Measurements from ENCODE around the gene KRTAP10-8.

DNA sequence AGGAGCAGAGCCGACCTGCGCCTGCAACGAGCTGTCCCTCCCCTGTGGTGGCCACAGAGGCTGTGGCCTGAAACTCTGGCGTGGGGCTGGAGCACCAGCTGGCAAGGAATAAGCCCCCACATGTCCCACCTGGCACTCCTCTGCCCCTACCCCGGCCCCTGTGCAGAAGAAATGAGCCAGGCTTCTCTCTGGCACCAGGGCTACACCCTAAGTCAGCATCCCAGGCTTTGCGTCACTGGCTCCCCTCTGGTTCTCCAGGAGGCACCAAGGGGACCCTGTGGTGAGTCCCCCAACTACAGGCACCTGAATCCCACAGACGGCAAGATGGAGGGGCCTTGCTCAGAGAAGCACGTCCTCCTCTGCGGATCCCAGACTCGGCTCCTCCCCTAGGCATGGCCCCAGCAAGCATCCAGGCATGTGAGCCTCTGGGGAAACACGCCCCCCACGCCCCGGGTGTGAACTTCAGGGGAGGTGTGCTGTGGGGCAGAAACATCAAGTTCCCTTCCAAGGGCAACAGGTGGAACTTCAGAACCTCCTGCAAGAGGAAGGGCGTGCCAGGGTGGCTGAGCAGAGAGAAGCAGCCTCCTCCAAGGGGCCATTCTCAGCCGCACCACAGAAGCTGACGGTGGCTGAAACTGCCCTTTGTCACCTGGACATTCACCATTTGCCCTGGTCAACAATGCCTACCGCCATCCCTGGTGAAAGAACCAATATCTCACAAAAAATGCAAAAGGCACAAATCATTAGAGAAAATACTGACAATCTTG, 8.6 kb upstream of the KRTAP10-8 start:
- TF ChIP-seq TCF7 (CRISPR knock-in tag; IDR thresholded peaks at IDR 0.05; ENCODE audit: low read depth) (no peak), ZNF232 (CRISPR knock-in tag; IDR thresholded peaks at IDR 0.05) (no peak), MYBL2 (CRISPR knock-in tag; IDR thresholded peaks at IDR 0.05) (no peak), GABPB1 (CRISPR knock-in tag; IDR thresholded peaks at IDR 0.05) (no peak), NFATC4 (CRISPR knock-in tag; IDR thresholded peaks at IDR 0.05) (no peak)
- TF ChIP-seq, protein P1, sequence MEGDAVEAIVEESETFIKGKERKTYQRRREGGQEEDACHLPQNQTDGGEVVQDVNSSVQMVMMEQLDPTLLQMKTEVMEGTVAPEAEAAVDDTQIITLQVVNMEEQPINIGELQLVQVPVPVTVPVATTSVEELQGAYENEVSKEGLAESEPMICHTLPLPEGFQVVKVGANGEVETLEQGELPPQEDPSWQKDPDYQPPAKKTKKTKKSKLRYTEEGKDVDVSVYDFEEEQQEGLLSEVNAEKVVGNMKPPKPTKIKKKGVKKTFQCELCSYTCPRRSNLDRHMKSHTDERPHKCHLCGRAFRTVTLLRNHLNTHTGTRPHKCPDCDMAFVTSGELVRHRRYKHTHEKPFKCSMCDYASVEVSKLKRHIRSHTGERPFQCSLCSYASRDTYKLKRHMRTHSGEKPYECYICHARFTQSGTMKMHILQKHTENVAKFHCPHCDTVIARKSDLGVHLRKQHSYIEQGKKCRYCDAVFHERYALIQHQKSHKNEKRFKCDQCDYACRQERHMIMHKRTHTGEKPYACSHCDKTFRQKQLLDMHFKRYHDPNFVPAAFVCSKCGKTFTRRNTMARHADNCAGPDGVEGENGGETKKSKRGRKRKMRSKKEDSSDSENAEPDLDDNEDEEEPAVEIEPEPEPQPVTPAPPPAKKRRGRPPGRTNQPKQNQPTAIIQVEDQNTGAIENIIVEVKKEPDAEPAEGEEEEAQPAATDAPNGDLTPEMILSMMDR (IDR thresholded peaks at IDR 0.05) = no peak
- TF ChIP-seq, protein P2, sequence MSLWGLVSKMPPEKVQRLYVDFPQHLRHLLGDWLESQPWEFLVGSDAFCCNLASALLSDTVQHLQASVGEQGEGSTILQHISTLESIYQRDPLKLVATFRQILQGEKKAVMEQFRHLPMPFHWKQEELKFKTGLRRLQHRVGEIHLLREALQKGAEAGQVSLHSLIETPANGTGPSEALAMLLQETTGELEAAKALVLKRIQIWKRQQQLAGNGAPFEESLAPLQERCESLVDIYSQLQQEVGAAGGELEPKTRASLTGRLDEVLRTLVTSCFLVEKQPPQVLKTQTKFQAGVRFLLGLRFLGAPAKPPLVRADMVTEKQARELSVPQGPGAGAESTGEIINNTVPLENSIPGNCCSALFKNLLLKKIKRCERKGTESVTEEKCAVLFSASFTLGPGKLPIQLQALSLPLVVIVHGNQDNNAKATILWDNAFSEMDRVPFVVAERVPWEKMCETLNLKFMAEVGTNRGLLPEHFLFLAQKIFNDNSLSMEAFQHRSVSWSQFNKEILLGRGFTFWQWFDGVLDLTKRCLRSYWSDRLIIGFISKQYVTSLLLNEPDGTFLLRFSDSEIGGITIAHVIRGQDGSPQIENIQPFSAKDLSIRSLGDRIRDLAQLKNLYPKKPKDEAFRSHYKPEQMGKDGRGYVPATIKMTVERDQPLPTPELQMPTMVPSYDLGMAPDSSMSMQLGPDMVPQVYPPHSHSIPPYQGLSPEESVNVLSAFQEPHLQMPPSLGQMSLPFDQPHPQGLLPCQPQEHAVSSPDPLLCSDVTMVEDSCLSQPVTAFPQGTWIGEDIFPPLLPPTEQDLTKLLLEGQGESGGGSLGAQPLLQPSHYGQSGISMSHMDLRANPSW (CRISPR knock-in tag; conservative IDR thresholded peaks at IDR 0.05; ENCODE audit: low read depth) = no peak
- TF ChIP-seq, protein P3, sequence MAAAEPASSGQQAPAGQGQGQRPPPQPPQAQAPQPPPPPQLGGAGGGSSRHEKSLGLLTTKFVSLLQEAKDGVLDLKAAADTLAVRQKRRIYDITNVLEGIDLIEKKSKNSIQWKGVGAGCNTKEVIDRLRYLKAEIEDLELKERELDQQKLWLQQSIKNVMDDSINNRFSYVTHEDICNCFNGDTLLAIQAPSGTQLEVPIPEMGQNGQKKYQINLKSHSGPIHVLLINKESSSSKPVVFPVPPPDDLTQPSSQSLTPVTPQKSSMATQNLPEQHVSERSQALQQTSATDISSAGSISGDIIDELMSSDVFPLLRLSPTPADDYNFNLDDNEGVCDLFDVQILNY (CRISPR knock-in tag; IDR thresholded peaks at IDR 0.05) = no peak
